Stimulated activated CD8-positive, alpha-beta memory T cell treated with anti-CD3 and anti-CD28 coated beads, Interleukin-7, amount 100 ng/mL, for 4 hours (primary cell): ENCODE data around the gene KIFC1.
"Not testable (repeated sequence)": the region's sequence is repeated elsewhere in the genome, so short reads cannot be mapped to it uniquely, and the experiment has no call there.

Experiments used
- DNase-seq, 2 donors: peaks; one replicate each; pipeline ENCODE4 v3.0.0-alpha.2; 2020; ENCODE audit warnings: low read depth in 2 of 2

KIFC1 gene, protein sequence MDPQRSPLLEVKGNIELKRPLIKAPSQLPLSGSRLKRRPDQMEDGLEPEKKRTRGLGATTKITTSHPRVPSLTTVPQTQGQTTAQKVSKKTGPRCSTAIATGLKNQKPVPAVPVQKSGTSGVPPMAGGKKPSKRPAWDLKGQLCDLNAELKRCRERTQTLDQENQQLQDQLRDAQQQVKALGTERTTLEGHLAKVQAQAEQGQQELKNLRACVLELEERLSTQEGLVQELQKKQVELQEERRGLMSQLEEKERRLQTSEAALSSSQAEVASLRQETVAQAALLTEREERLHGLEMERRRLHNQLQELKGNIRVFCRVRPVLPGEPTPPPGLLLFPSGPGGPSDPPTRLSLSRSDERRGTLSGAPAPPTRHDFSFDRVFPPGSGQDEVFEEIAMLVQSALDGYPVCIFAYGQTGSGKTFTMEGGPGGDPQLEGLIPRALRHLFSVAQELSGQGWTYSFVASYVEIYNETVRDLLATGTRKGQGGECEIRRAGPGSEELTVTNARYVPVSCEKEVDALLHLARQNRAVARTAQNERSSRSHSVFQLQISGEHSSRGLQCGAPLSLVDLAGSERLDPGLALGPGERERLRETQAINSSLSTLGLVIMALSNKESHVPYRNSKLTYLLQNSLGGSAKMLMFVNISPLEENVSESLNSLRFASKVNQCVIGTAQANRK

DNA sequence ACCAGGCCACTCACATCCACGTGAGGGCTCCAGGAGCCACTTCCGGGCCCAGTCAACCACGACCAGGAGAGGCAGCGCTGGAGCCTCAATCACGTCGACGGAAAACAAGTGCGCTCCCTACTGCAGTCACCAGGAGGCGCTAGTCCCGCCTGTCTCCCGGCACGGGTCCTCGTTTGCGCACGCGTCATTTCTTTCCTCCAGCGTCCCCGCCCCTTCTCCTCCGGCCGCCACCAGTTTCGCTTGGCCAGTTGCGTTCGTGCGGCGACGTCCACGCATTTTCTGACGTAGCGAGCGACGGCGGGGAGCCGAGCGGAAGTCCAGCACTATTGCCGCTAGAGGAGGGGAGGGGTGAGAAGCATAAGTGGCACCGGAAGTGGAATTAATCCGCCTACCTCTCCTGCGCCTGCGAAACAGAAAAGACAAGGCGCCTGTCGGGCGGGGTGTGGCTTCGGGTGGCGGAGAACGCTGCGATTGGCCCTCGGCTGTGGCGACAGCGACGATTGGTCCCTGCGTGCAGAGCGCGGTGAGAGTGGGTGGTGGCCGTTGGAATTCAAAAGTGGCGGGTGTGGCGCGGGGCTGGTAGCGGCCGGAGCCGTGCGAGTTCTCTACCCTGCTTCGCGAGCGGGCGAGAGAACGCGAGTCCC is at the start of gene KIFC1:
Gene KIFC1 (plus strand): TSS at position 546 of the 644 bp plus-strand sequence. CDS start 163 bp downstream, outside the sequence.
- peak; percentile 98 to 99 for DNase-seq

- DNase-seq = not testable (repeated sequence)
Observed at GRCh38 chr6:33343606-33343952, 48.0 kb upstream of the KIFC1 start.

- DNase-seq = peak; percentile 34 to 48
Observed at GRCh38 chr6:33343953-33344611, 47.5 kb upstream of the KIFC1 start.

GRCh38 chr6:33344701-33345697 is 46.6 kb upstream of the KIFC1 start:
- peak; percentile 53 to 56 for DNase-seq

DNA sequence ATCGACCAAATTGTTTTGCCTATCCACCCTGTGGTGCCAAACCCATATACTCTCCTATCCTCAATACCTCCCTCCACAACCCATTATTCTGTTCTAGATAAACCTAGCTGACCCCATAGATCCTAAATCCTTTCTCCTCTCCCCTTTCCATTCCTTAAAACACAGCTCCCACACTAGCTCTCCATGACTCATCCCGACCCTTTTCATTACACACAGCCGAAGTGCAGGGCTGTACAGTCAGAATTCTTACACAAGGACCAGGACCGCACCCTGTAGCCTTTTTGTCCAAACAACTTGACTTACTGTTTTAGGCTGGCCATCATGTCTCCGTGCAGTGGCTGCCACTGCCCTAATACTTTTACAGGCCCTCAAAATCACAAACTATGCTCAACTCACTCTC is 44.7 kb upstream of the KIFC1 start:
- DNase-seq = not testable (repeated sequence)

GRCh38 chr6:33347816-33348215 is 43.8 kb upstream of the KIFC1 start:
- no peak for DNase-seq

- DNase-seq = not testable (repeated sequence)
Observed at GRCh38 chr6:33355860-33356259, 35.8 kb upstream of the KIFC1 start.

GRCh38 chr6:33356295-33356694 is 35.3 kb upstream of the KIFC1 start:
- no peak for DNase-seq

GRCh38 chr6:33357160-33357871 is 34.3 kb upstream of the KIFC1 start:
- not testable (repeated sequence) for DNase-seq

- no peak for DNase-seq
Observed at GRCh38 chr6:33359331-33359730, 32.3 kb upstream of the KIFC1 start.

DNA sequence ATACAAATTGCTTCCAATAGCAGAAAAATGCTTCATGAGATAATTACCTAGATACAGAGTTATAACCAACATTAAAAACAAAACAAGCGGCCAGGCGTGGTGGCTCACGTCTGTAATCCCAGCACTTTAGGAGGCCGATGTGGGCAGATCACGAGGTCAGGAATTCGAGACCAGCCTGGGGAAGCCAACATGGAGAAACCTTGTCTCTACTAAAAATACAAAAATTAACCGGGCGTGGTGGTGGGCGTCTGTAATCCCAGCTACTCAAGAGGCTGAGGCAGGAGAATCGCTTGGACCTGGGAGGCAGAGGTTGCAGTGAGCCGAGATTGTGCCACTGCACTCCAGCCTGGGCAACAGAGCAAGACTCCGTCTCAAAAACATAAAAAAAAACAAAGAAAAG is 28.1 kb upstream of the KIFC1 start:
- DNase-seq = not testable (repeated sequence)

- not testable (repeated sequence) for DNase-seq
Observed at GRCh38 chr6:33364475-33365205, 27.0 kb upstream of the KIFC1 start.

DNA sequence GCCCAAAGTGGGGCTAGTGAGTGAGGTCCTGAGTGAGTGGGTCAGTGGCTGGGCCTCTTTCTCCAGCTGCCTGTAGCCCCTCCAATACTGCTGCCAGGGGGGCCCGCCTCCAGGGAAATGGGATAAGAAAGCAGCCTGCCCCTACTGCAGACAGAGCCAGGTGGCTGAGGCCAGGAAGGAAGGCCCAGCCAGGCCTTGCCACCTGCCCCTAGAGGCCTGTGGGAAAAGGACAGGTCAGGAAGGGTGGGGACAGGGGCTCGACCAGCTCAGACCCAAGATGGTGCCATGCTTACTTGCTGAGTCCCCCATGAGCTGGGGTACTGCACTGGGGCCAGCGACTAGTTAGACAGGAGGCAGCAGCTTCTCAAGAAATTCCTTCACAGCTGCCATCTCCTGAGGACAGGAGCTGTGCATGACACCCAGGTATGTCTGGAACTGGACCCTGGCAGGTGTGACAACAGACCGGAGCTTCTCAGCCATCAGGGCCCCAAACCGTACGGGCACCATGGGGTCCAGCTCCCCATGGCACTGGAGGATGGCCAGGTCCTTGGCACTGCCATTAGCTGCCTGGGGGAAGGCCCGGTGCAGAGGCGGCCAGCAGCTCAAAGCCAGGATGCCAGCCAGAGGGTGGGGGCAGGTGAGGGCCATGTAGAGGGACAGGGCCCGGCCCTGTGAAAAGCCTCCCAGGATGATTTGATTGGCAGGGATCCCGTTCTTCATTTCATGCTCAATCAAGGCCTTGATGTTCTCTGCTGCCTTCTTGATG is 26.2 kb upstream of the KIFC1 start:
- DNase-seq = not testable (repeated sequence)

DNA sequence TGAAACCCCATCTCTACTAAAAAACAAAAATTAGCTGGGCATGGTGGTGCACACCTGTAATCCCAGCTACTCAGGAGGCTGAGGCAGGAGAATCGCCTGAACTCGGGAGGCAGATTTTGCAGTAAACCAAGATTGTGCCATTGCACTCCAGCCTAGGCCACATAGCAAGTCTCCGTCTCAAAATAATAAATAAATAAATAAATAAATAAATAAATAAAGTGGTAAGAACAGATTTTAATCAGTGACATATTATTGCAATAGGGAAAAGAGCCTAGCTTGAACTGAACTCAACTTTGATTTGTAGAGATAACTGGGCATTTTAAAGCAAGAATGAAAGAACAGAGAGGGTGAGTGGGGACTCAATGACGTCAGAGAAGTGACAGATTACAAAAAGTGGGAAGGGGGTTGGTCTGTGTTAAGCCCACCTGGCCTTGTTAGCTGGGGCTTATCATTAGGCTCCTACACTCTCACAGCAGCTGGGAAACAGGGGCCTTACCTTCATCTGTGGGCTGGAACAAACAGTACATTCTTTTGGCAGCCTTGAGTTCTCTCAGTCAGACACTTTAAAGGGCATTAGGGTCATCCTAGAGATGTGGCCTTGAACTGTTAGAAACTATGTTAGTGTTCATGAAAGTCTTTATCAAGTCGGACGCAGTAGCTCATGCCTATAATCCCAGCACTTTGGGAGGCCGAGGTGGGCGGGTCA is 24.5 kb upstream of the KIFC1 start:
- no peak for DNase-seq

- DNase-seq = not testable (repeated sequence)
Observed at GRCh38 chr6:33367715-33368025, 24.0 kb upstream of the KIFC1 start.

DNA sequence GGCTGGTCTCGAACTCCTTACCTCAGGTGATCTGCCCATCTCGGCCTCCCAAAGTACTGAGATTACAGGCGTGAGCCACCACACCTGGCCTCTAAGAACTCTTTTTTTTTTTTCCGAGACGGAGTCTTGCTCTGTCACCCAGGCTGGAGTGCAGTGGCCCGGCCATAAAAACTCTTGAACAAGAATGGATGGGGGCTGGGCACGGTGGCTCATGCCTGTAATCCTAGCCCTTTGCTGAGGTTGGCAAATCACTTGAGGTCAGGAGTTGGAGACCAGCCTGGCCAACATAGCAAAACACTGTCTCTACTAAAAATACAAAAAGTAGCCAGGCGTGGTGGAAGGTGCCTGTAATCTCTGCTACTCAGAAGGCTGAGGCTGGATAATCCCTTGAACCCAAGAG is 19.7 kb upstream of the KIFC1 start:
- not testable (repeated sequence) for DNase-seq

- DNase-seq = no peak
Observed at GRCh38 chr6:33372526-33373123, 19.0 kb upstream of the KIFC1 start.
